ENCODE results near the gene PLP2. TPM values are rescaled to one million over a fixed set of nuclear protein-coding genes. Genes with fewer than 3 reads are reported as not detected.

PLP2 gene
- polyA plus RNA-seq, 1 donor (not counting 4 experiments of a cell fraction or from before 2014, with no cell fraction given): 358 TPM

- dilution Hi-C loops (cut with MboI; ENCODE audit: extremely low pct_ligation_motif_present, low sequenced_read_pairs): no loop called here
- Histone ChIP-seq H3K9me3 (ENCODE audit: control insufficient read depth, low read depth, low read length) (no peaks in the 10 kb centered on the region), H3K27ac (ENCODE audit: control insufficient read depth, insufficient read depth, low read length) (no peak overlapping the region), H3K4me3 (ENCODE audit: control insufficient read depth in 2 of 3, extremely low read depth in 1 of 3, insufficient read depth in 2 of 3, low read depth in 1 of 3, low read length in 3 of 3) (no peak overlapping the region), H3K9me1 (ENCODE audit: control insufficient read depth, extremely low read depth, insufficient read depth, low read length) (no peaks in the 10 kb centered on the region), H2AFZ (ENCODE audit: control insufficient read depth, low read length) (no peak overlapping the region), H3K79me2 (ENCODE audit: control insufficient read depth, insufficient read depth, low read length) (no peaks in the 10 kb centered on the region), H3K27me3 (ENCODE audit: control insufficient read depth, extremely low read depth, insufficient read depth, low read length) (no peaks in the 10 kb centered on the region), H3K4me2 (ENCODE audit: control insufficient read depth, extremely low read depth, insufficient read depth, low read depth, low read length) (no peak overlapping the region), H3K9ac (ENCODE audit: control insufficient read depth, extremely low read depth, insufficient read depth, low read length) (no peak overlapping the region), H3K36me3 (ENCODE audit: control insufficient read depth in 2 of 2, extremely low read depth in 1 of 2, insufficient read depth in 2 of 2, low read length in 2 of 2) (no peaks in the 10 kb centered on the region), H3K4me1 (ENCODE audit: control insufficient read depth, extremely low read depth, insufficient read depth, low read length) (no peaks in the 10 kb centered on the region), H4K20me1 (ENCODE audit: control insufficient read depth, extremely low read depth, insufficient read depth, low read length) (no peaks in the 10 kb centered on the region)
- FAIRE-seq: no peak
- DNase-seq (ENCODE audit: low read depth, low spot score): no peak
- no peak for TF ChIP-seq CTCF (optimal IDR thresholded peaks at IDR 0.05 in 1 of 3, IDR thresholded peaks at IDR 0.05 in 1 of 3, conservative IDR thresholded peaks at IDR 0.05 in 1 of 3; ENCODE audit: extremely low read depth in 1 of 3, insufficient read depth in 2 of 3, low read length in 3 of 3)
- TF ChIP-seq EZH2 (IDR thresholded peaks at IDR 0.05; ENCODE audit: low read length): no peak
Observed at GRCh38 chrX:49212861-49213260, 41.2 kb downstream of the PLP2 start.

DNA sequence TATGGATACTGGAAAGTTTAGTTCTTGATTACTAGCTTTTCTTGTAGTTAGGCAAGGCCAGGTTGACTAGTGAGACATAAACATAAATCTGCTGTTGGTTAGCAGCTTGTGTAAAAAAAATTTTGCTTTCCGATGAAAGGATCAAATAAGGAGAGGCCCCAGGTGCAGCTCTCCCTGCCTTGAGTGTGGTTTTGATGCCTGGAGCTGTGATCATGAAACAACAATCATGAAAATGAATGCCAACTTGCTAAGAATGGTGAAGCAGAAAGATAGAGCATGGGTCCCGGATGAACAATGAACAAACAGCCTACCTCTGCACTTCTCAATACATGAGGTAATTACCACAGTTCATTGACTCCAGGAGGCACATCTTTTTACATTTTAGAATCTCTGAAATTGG is 42.7 kb downstream of the PLP2 start:
- H3K27me3 ChIP-seq (ENCODE audit: control insufficient read depth, extremely low read depth, insufficient read depth, low read length): no peaks in the 10 kb centered on the region
- no peaks in the 10 kb centered on the region for H3K9me3 ChIP-seq (ENCODE audit: control insufficient read depth, low read depth, low read length)
- H3K79me2 ChIP-seq (ENCODE audit: control insufficient read depth, insufficient read depth, low read length): no peaks in the 10 kb centered on the region
- dilution Hi-C loops (cut with MboI; ENCODE audit: extremely low pct_ligation_motif_present, low sequenced_read_pairs): no loop called here
- no peak overlapping the region for H2AFZ ChIP-seq (ENCODE audit: control insufficient read depth, low read length)
- no peaks in the 10 kb centered on the region for H4K20me1 ChIP-seq (ENCODE audit: control insufficient read depth, extremely low read depth, insufficient read depth, low read length)
- TF ChIP-seq CTCF (optimal IDR thresholded peaks at IDR 0.05 in 1 of 3, IDR thresholded peaks at IDR 0.05 in 1 of 3, conservative IDR thresholded peaks at IDR 0.05 in 1 of 3; ENCODE audit: extremely low read depth in 1 of 3, insufficient read depth in 2 of 3, low read length in 3 of 3) (no peak), EZH2 (IDR thresholded peaks at IDR 0.05; ENCODE audit: low read length) (no peak)
- H3K4me3 ChIP-seq (ENCODE audit: control insufficient read depth in 2 of 3, extremely low read depth in 1 of 3, insufficient read depth in 2 of 3, low read depth in 1 of 3, low read length in 3 of 3): no peak overlapping the region
- FAIRE-seq (no peak), DNase-seq (ENCODE audit: low read depth, low spot score) (no peak)
- no peaks in the 10 kb centered on the region for H3K36me3 ChIP-seq (ENCODE audit: control insufficient read depth in 2 of 2, extremely low read depth in 1 of 2, insufficient read depth in 2 of 2, low read length in 2 of 2)
- H3K9ac ChIP-seq (ENCODE audit: control insufficient read depth, extremely low read depth, insufficient read depth, low read length): no peak overlapping the region
- H3K4me1 ChIP-seq (ENCODE audit: control insufficient read depth, extremely low read depth, insufficient read depth, low read length): no peaks in the 10 kb centered on the region
- H3K4me2 ChIP-seq (ENCODE audit: control insufficient read depth, extremely low read depth, insufficient read depth, low read depth, low read length): no peak overlapping the region
- no peak overlapping the region for H3K27ac ChIP-seq (ENCODE audit: control insufficient read depth, insufficient read depth, low read length)
- H3K9me1 ChIP-seq (ENCODE audit: control insufficient read depth, extremely low read depth, insufficient read depth, low read length): no peaks in the 10 kb centered on the region

All from keratinocyte (primary cell).